SK-N-MC (cell line): Measurements from ENCODE around the gene MRPL21.

Source experiments
- EZH2 ChIP-seq: fragments of 200-600 bp; sonication (generic); IDR thresholded peaks from one replicate; pipeline ENCODE4 v1.6.1; 2017; ENCODE audit warnings: antibody characterized with exemption
- POLR2AphosphoS5 ChIP-seq: IDR thresholded peaks from 2 replicates; pipeline ENCODE4 v1.6.1; 2012; ENCODE audit warnings: mild to moderate bottlenecking, low read depth, low read length, borderline replicate concordance

DNA sequence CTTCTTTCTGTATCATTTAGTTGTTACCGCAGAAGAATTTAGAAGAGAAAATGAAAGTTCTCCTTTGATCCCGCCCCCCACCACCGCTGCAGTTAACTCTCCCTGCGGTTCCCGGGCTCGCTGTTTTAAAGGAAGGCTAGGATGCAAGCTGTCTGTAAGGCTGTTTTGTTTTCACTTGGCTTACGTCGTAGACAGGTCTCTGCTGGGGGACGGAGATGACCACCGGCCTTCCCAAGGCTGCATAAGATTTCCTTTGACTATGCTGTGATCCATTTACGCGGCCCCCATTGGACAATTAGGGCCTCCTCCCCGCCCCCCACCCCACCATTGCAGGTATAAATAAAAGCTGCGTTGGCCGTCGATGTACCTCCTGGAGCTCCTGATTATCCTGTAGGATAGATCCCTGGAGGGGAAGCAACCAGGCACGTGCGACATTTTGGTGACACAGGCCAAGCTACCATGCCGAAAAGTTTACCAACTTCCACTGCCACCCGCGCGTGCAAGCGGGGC lies 60.5 kb downstream of the MRPL21 start:
- TF ChIP-seq POLR2AphosphoS5 (no peak), EZH2 (no peak)
